CD4-positive, alpha-beta T cell (primary cell): ENCODE results near the gene EFS. TPM values are rescaled to one million over a fixed set of nuclear protein-coding genes. Genes with fewer than 3 reads are reported as not detected.

Experiments
- ATAC-seq: fragments of 200-7000 bp; cut with Tn5 transposase; one replicate; pipeline ENCODE4 v1.10.0; 2022; ENCODE audit warnings: mild to moderate bottlenecking; ENCODE audit not compliant: poor library complexity
- CTCF ChIA-PET: fragments of 350-600 bp; sonication (Branson Sonifier 250); formaldehyde crosslinking; loops from one replicate; lab custom pipeline; 2021; ENCODE audit warnings: antibody characterized with exemption, inconsistent platforms; lab: Charles Lee
- POLR2A ChIA-PET: fragments of 350-600 bp; sonication (Branson Sonifier 250); formaldehyde crosslinking; loops from one replicate; lab custom pipeline; 2021; ENCODE audit warnings: antibody characterized with exemption, inconsistent platforms; lab: Charles Lee
- DNase-seq, 14 experiments: peaks; one replicate each; pipeline ENCODE4 v3.0.0-alpha.2; 2013 to 2020; ENCODE audit warnings: mixed read lengths in 2 of 14
- H3K27ac ChIP-seq, 2 donors: one replicate each; pipeline versions ENCODE4 v1.5.1 to v1.7.0; 2013; ENCODE audit warnings: low read length in 2 of 2, low read depth in 1 of 2, mild to moderate bottlenecking in 1 of 2
- H3K27me3 ChIP-seq, 2 experiments: 1 replicate in 1 of 2; 2 replicates in 1 of 2; pipeline versions ENCODE4 v1.6.1 to v1.7.0; 2013; ENCODE audit warnings: low read length in 2 of 2, control low read depth in 1 of 2, mild to moderate bottlenecking in 1 of 2, moderate library complexity in 1 of 2; ENCODE audit not compliant: insufficient read depth in 2 of 2, control insufficient read depth in 1 of 2
- H3K36me3 ChIP-seq: one replicate; pipeline ENCODE4 v1.6.1; 2013; ENCODE audit warnings: low read length, control low read depth; ENCODE audit not compliant: insufficient read depth
- H3K4me1 ChIP-seq: one replicate; pipeline ENCODE4 v1.6.1; 2013; ENCODE audit warnings: low read length, control low read depth; ENCODE audit not compliant: insufficient read depth
- H3K4me3 ChIP-seq: one replicate; pipeline ENCODE4 v1.5.1; 2013; ENCODE audit warnings: mild to moderate bottlenecking, low read length, moderate library complexity
- H3K9me3 ChIP-seq, 2 experiments: 1 replicate in 1 of 2; 2 replicates in 1 of 2; pipeline versions ENCODE4 v1.6.1 to v1.7.0; 2013; ENCODE audit warnings: low read length in 2 of 2, mild to moderate bottlenecking in 2 of 2, control low read depth in 1 of 2, moderate library complexity in 1 of 2; ENCODE audit not compliant: control insufficient read depth in 1 of 2, insufficient read depth in 1 of 2
- H3K27ac Mint-ChIP-seq: one replicate; pipeline ENCODE4 v1.8.0; 2020; ENCODE audit warnings: mixed read lengths
- H3K27me3 Mint-ChIP-seq: one replicate; pipeline ENCODE4 v1.8.0; 2021; ENCODE audit warnings: mixed read lengths
- H3K36me3 Mint-ChIP-seq: one replicate; pipeline ENCODE4 v1.8.0; 2021; ENCODE audit warnings: low read depth, mixed read lengths
- H3K4me1 Mint-ChIP-seq: one replicate; pipeline ENCODE4 v1.8.0; 2021; ENCODE audit warnings: low read depth, mixed read lengths
- H3K4me3 Mint-ChIP-seq: one replicate; pipeline ENCODE4 v1.8.0; 2020; ENCODE audit warnings: mild to moderate bottlenecking, mixed read lengths
- H3K9me3 Mint-ChIP-seq: one replicate; pipeline ENCODE4 v1.8.0; 2020; ENCODE audit warnings: mixed read lengths
- intact Hi-C, 2 experiments: fragments of 100-400 bp; cut with DNase I in 1 of 2; cut with micrococcal nuclease in 1 of 2; formaldehyde crosslinking; loops; one replicate each; pipeline versions ENCODE4 v1.15.1 to v1.9.0; 2023 to 2025; cut with DNase I, micrococcal nuclease
- total RNA-seq, 174 experiments: library from RNA in 2 of 174; stranded (reverse) in 2 of 174; gene quantifications; one replicate each; pipeline ENCODE4 v1.2.3 and lab custom pipeline; 2021 to 2026
- TF ChIP-seq, protein P1 (sequence below): fragments of 200-600 bp; IDR thresholded peaks from one replicate; pipeline ENCODE4 v1.8.0; 2022; ENCODE audit warnings: antibody characterized with exemption, mild to moderate bottlenecking

Gene EFS
- total RNA-seq, 2 experiments from 2014 or later = not detected

DNA sequence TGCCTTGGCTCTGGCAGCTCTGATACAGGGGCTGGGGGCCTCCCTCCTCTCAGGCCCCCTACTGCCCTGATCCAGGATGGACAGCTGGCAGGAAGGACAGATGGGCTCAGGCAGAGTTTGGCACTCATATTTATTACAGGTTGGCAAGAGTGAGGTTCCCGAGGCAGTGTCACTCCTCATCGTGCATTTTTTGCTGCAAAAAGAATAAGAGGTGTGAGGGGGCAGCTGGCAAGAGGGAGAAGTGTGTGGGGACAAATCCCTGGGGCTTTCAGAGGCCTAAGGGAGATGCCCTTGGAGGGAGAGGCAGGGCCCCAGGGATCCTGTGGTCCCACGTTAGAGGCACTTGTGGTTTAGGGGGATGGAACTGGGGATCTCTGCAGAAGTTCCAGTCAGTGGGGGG, 16.9 kb upstream of the EFS start:
- no peak overlapping the region for H3K27ac Mint-ChIP-seq
- H3K9me3 ChIP-seq = no peaks in the 10 kb centered on the region
- H3K36me3 ChIP-seq = no peaks in the 10 kb centered on the region
- H3K4me1 Mint-ChIP-seq = no peaks in the 10 kb centered on the region
- TF ChIP-seq, protein P1, sequence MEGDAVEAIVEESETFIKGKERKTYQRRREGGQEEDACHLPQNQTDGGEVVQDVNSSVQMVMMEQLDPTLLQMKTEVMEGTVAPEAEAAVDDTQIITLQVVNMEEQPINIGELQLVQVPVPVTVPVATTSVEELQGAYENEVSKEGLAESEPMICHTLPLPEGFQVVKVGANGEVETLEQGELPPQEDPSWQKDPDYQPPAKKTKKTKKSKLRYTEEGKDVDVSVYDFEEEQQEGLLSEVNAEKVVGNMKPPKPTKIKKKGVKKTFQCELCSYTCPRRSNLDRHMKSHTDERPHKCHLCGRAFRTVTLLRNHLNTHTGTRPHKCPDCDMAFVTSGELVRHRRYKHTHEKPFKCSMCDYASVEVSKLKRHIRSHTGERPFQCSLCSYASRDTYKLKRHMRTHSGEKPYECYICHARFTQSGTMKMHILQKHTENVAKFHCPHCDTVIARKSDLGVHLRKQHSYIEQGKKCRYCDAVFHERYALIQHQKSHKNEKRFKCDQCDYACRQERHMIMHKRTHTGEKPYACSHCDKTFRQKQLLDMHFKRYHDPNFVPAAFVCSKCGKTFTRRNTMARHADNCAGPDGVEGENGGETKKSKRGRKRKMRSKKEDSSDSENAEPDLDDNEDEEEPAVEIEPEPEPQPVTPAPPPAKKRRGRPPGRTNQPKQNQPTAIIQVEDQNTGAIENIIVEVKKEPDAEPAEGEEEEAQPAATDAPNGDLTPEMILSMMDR = no peak
- H3K4me3 Mint-ChIP-seq = no peak overlapping the region
- peaks cover 24% of the 10 kb centered on the region for H3K27me3 Mint-ChIP-seq
- intact Hi-C loops = loop anchor here in 1 of 2 experiments (2.0 kb wide), 1 partner anchor 261 kb away; no protein-coding TSS in a partner anchor
- DNase-seq = no peak
- ChIA-PET POLR2A (no interaction called here), CTCF (no interaction called here)
- no peaks in the 10 kb centered on the region for H3K27me3 ChIP-seq
- H3K4me1 ChIP-seq = no peaks in the 10 kb centered on the region
- H3K9me3 Mint-ChIP-seq = no peaks in the 10 kb centered on the region
- ATAC-seq = no peak
- H3K4me3 ChIP-seq = no peak overlapping the region
- H3K27ac ChIP-seq = no peak overlapping the region
- H3K36me3 Mint-ChIP-seq = no peaks in the 10 kb centered on the region

DNA sequence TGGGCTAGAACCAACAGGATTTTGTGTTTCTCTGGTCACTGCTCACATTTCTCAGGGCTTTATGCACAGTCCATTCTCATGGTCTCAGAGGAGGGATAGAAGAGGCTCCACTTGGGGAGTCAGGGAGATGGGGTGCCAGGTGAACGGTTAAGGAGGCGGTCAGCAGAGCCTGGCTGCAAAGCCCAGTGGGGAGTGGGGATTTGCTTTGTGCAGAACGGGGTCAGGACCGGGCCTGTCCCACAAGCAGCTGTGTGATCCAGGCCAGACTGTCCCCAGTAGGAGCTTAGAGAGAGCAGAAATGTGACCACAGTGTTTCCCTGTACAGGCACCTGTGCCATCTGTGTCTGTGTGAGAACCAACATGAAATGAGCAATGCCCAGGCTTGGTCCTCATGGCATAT, 16.0 kb upstream of the EFS start:
- ChIA-PET CTCF (interaction anchor here (0.6 to 1.6 kb wide), 3 partner anchors 19 to 199 kb away, joined by 3 to 5 read pairs (median 3); partner anchors contain the start of gene PABPN1), POLR2A (interaction anchor here (1.2 to 1.3 kb wide), 2 partner anchors 116 to 312 kb away, joined by 3 to 4 read pairs; no protein-coding TSS in a partner anchor)
- Mint-ChIP-seq H3K4me3 (no peak overlapping the region), H3K4me1 (no peaks in the 10 kb centered on the region), H3K27ac (no peak overlapping the region), H3K36me3 (no peaks in the 10 kb centered on the region), H3K27me3 (peaks cover 24% of the 10 kb centered on the region), H3K9me3 (no peaks in the 10 kb centered on the region)
- H3K4me1 ChIP-seq = no peaks in the 10 kb centered on the region
- no peak overlapping the region for H3K4me3 ChIP-seq
- no peaks in the 10 kb centered on the region for H3K36me3 ChIP-seq
- ATAC-seq (no peak), DNase-seq (no peak)
- TF ChIP-seq, protein P1 = no peak
- H3K9me3 ChIP-seq = no peaks in the 10 kb centered on the region
- intact Hi-C loops = loop anchor here (1.0 to 2.0 kb wide), 3 partner anchors 53 to 260 kb away; no protein-coding TSS in a partner anchor
- H3K27ac ChIP-seq = no peak overlapping the region
- no peaks in the 10 kb centered on the region for H3K27me3 ChIP-seq

DNA sequence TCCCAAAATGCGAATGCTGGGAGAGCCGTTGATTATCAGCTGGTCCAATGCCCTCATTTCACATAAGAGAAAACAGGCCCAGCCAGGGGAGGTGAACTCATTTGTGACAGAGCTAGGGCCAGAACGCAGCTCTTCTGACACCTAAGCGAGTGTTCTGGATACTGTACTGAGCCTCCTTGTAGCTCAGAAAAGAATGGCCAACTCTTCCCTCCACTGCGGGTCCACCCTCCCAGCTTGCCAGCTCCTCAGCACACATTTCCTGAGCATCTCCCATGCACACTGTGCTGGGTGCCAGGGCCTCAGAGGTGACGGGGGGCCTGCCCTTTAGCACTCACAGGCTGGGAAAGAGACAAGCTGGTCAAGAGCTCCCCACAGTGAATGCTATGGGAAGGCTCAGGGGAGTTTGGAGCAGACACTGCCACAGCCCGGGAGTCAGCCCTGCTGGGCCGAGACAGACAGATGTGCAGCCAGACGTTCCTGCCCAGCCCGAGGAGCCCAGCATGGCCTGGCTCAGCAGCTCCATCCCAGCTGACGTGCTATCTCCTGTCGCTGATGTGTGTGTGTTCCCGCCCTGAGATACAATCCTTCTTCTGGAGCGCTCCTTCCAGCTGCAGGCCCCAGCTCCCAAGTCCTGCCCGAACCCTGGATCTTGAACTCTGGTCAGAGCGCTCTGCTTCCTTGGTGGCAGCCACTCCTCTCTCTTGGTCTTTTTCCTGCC, 15.4 kb upstream of the EFS start:
- Mint-ChIP-seq H3K27ac (no peak overlapping the region), H3K9me3 (no peaks in the 10 kb centered on the region), H3K4me3 (no peak overlapping the region), H3K4me1 (no peaks in the 10 kb centered on the region), H3K27me3 (peaks cover 24% of the 10 kb centered on the region), H3K36me3 (no peaks in the 10 kb centered on the region)
- ATAC-seq = no peak
- Histone ChIP-seq H3K27ac (no peak overlapping the region), H3K9me3 (no peaks in the 10 kb centered on the region), H3K36me3 (no peaks in the 10 kb centered on the region), H3K4me1 (no peaks in the 10 kb centered on the region), H3K4me3 (no peak overlapping the region), H3K27me3 (no peaks in the 10 kb centered on the region)
- ChIA-PET CTCF (interaction anchor here (0.6 to 1.6 kb wide), 12 partner anchors 12 to 260 kb away, joined by 3 to 9 read pairs (median 4); partner anchors contain the start of gene PABPN1), POLR2A (interaction anchor here (1.2 to 1.3 kb wide), 3 partner anchors 78 to 312 kb away, joined by 3 to 5 read pairs (median 4); partner anchors contain the start of gene PPP1R3E)
- TF ChIP-seq, protein P1 = peak; percentile 27
- DNase-seq = no peak
- intact Hi-C loops = loop anchor here (1.0 to 2.0 kb wide), 3 partner anchors 52 to 260 kb away; no protein-coding TSS in a partner anchor
